Esophagus muscularis mucosa (tissue), 4 donors: Measurements from ENCODE around the gene RCOR1. TPM values are rescaled to one million over a fixed set of nuclear protein-coding genes. Genes with fewer than 3 reads are reported as not detected.

Experiments
- DNase-seq: peaks from one replicate; pipeline ENCODE4 v3.0.0-alpha.2; 2017; ENCODE audit errors: extremely low spot score
- H3K27ac ChIP-seq, 4 donors: fragments of 200-600 bp; sonication (generic); replicated peaks in 1 of 4; 1 replicate in 3 of 4; 2 replicates in 1 of 4; pipeline ENCODE4 v1.5.1; 2016 to 2019; ENCODE audit warnings: mild to moderate bottlenecking in 1 of 4
- H3K27me3 ChIP-seq, 4 donors: fragments of 200-600 bp; sonication (generic); one replicate each; pipeline versions ENCODE4 v1.5.1 to v1.6.0; 2016 to 2019
- H3K36me3 ChIP-seq, 4 donors: fragments of 200-600 bp; sonication (generic); one replicate each; pipeline ENCODE4 v1.5.1; 2016 to 2019
- H3K4me1 ChIP-seq, 4 donors: fragments of 200-600 bp; sonication (generic); one replicate each; pipeline ENCODE4 v1.5.1; 2016 to 2019
- H3K4me3 ChIP-seq, 4 donors: fragments of 200-600 bp; sonication (generic); 1 replicate in 2 of 4; 2 replicates in 2 of 4; pipeline ENCODE4 v1.5.1; 2016 to 2019; ENCODE audit warnings: mild to moderate bottlenecking in 4 of 4, moderate library complexity in 1 of 4
- H3K9me3 ChIP-seq, 4 donors: fragments of 200-600 bp; sonication (generic); 1 replicate in 3 of 4; 2 replicates in 1 of 4; pipeline ENCODE4 v1.5.1; 2016 to 2019
- CTCF ChIP-seq, 3 experiments: fragments of 200-600 bp in 2 of 3; fragments of 450-650 bp in 1 of 3; sonication (generic) in 2 of 3; IDR thresholded peaks; one replicate each; pipeline ENCODE4 v1.5.1; 2017 to 2019; ENCODE audit warnings: antibody characterized with exemption in 3 of 3, mild to moderate bottlenecking in 2 of 3, moderate library complexity in 1 of 3
- EP300 ChIP-seq: sonication (generic); formaldehyde crosslinking; IDR thresholded peaks from one replicate; pipeline ENCODE4 v1.6.1; 2017; ENCODE audit warnings: antibody characterized with exemption
- POLR2A ChIP-seq: fragments of 450-650 bp; IDR thresholded peaks from one replicate; pipeline ENCODE4 v1.6.1; 2017; ENCODE audit warnings: antibody characterized with exemption, moderate library complexity, mild to moderate bottlenecking, low read depth
- POLR2AphosphoS5 ChIP-seq, 2 donors: sonication (generic); formaldehyde crosslinking; IDR thresholded peaks; one replicate each; pipeline ENCODE4 v1.6.1; 2017; ENCODE audit warnings: antibody characterized with exemption in 2 of 2
- WGBS: methylation state at CpG from one replicate; pipeline ENCODE4 v1.1.5; 2018; 5-methylcytosine and 5-hydroxymethylcytosine counted together
- intact Hi-C: fragments of 100-400 bp; cut with DNase I; formaldehyde crosslinking; loops from one replicate; pipeline ENCODE4 v1.15.1; 2023
- total RNA-seq, 4 donors: library from RNA; depleted of rRNA; stranded (reverse); fragments of >200 nt; gene quantifications; one replicate each; pipeline versions ENCODE4 v1.1.0 to v1.2.1, GENCODE V29; 2016

Gene RCOR1
- total RNA-seq, 4 donors from 2014 or later = 12.9 to 14.8 (median 13.8) TPM

GRCh38 chr14:102776761-102777710 is 184.6 kb downstream of the RCOR1 start, which contains the start of gene TRAF3:
TSS of gene TRAF3 (plus strand) at chr14:102777449. CDS start at chr14:102870202, 92,753 bp downstream.
- no peaks in the 10 kb centered on the region for H3K9me3 ChIP-seq
- TF ChIP-seq POLR2A = no peak
- no peak for TF ChIP-seq POLR2AphosphoS5 (IDR thresholded peaks at IDR 0.05)
- TF ChIP-seq EP300 = no peak
- WGBS = 52% methylated on average over 27 of the region's 163 CpGs

GRCh38 chr14:102777711-102778337 is 185.4 kb downstream of the RCOR1 start:
- no peaks in the 10 kb centered on the region for H3K27me3 ChIP-seq
- DNase-seq = no peak
- peak overlapping the region; percentile 89 to 94 (median 90) for H3K27ac ChIP-seq
- intact Hi-C loops = loop anchor here (5.0 to 10.0 kb wide), 2 partner anchors 137 to 279 kb away; partner anchors contain the start of gene CDC42BPB
- no peaks in the 10 kb centered on the region for H3K9me3 ChIP-seq
- TF ChIP-seq POLR2AphosphoS5 (IDR thresholded peaks at IDR 0.05) (no peak), POLR2A (no peak)
- H3K36me3 ChIP-seq = no peaks in the 10 kb centered on the region
- peak overlapping the region; percentile 82 to 93 (median 89) for H3K4me3 ChIP-seq
- H3K4me1 ChIP-seq = peaks cover 11 to 40% (median 24%) of the 10 kb centered on the region in 4 donors
- WGBS = under 1% methylated on average over 49 of the region's 98 CpGs

More at GRCh38 chr14:102776761-102777710, 184.6 kb downstream of the RCOR1 start, which contains the start of gene TRAF3:
- no peak for DNase-seq
- peak within 1 kb of the TSS; percentile 89 to 94 (median 90) for H3K27ac ChIP-seq
- peak within 1 kb of the TSS; percentile 82 to 93 (median 89) for H3K4me3 ChIP-seq
- intact Hi-C loops = loop anchor here (5.0 to 10.0 kb wide), 2 partner anchors 138 to 280 kb away; partner anchors contain the start of gene CDC42BPB
- H3K36me3 ChIP-seq = no peaks in the 10 kb centered on the region
- H3K27me3 ChIP-seq = no peaks in the 10 kb centered on the region
- peaks cover 11 to 40% (median 24%) of the 10 kb centered on the region in 4 donors for H3K4me1 ChIP-seq

GRCh38 chr14:102778338-102779083 is 186.1 kb downstream of the RCOR1 start:
- no peaks in the 10 kb centered on the region for H3K9me3 ChIP-seq
- H3K4me3 ChIP-seq = peak overlapping the region; percentile 82 to 93 (median 89)
- TF ChIP-seq EP300 (no peak), CTCF (IDR thresholded peaks at IDR 0.05) (no peak), POLR2A (no peak), POLR2AphosphoS5 (IDR thresholded peaks at IDR 0.05) (no peak)
- H3K27me3 ChIP-seq = no peaks in the 10 kb centered on the region
- no peaks in the 10 kb centered on the region for H3K36me3 ChIP-seq
- intact Hi-C loops = loop anchor here (5.0 to 10.0 kb wide), 2 partner anchors 136 to 279 kb away; partner anchors contain the start of gene CDC42BPB
- DNase-seq = no peak
- H3K27ac ChIP-seq = peak overlapping the region; percentile 89 to 94 (median 90)
- peaks cover 11 to 40% (median 25%) of the 10 kb centered on the region in 4 donors for H3K4me1 ChIP-seq
- 11% methylated on average over 24 of the region's 29 CpGs for WGBS

GRCh38 chr14:102779084-102779462 is 186.6 kb downstream of the RCOR1 start:
- Histone ChIP-seq H3K4me1 (peaks cover 11 to 40% (median 25%) of the 10 kb centered on the region in 4 donors), H3K9me3 (no peaks in the 10 kb centered on the region), H3K27ac (peak overlapping the region in 1 of 4 donors; percentile 91), H3K27me3 (no peaks in the 10 kb centered on the region), H3K4me3 (peak overlapping the region in 3 of 4 donors; percentile 89 to 93 (median 89)), H3K36me3 (no peaks in the 10 kb centered on the region)
- DNase-seq = no peak
- intact Hi-C loops = loop anchor here (5.0 to 10.0 kb wide), 2 partner anchors 136 to 278 kb away; partner anchors contain the start of gene CDC42BPB
- WGBS = 37% methylated on average over 4 of the region's 4 CpGs
- TF ChIP-seq EP300 = no peak
- no peak for TF ChIP-seq CTCF (IDR thresholded peaks at IDR 0.05)

GRCh38 chr14:102779574-102780315 is 187.3 kb downstream of the RCOR1 start:
- no peak for DNase-seq
- Histone ChIP-seq H3K36me3 (no peaks in the 10 kb centered on the region), H3K27ac (no peak overlapping the region), H3K9me3 (no peaks in the 10 kb centered on the region), H3K27me3 (no peaks in the 10 kb centered on the region), H3K4me1 (peaks cover 11 to 33% (median 22%) of the 10 kb centered on the region in 4 donors), H3K4me3 (no peak overlapping the region)
- WGBS = 77% methylated on average over 13 of the region's 13 CpGs
- intact Hi-C loops = loop anchor here (5.0 to 10.0 kb wide), 2 partner anchors 135 to 278 kb away; partner anchors contain the start of gene CDC42BPB
- TF ChIP-seq POLR2AphosphoS5 (IDR thresholded peaks at IDR 0.05) = no peak
- TF ChIP-seq EP300 = no peak
- no peak for TF ChIP-seq CTCF (IDR thresholded peaks at IDR 0.05)
- TF ChIP-seq POLR2A = no peak
